Measurements from ENCODE around the gene CABP7.

CABP7 gene

DNA sequence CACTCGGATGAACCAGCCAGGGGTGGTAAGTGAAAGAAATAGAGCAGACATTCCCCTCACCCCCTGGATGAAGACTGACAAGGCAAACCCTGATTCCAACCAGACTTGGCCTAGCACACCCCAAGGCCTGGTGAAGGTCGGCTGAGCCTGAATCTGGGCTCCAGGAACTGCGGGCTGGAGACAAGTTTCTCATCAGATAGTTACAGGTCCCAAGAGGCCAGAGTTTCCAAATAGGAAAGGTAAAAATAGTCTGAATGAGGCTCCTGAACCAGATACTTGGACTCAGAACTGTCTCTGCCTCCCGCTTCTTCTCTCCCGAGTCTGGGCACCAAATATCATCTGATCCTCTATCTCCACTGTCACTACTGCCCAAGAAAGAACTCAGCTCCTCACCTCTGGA, 39.2 kb downstream of the CABP7 start:
- Histone ChIP-seq H3K36me3 (ENCODE audit: insufficient read depth) (no peaks in the 10 kb centered on the region), H3K9ac (no peak overlapping the region), H3K27ac (no peak overlapping the region), H3K4me1 (ENCODE audit: low read depth, poor library complexity, severe bottlenecking) (no peaks in the 10 kb centered on the region), H3K79me2 (ENCODE audit: insufficient read depth, low read depth) (no peaks in the 10 kb centered on the region), H3K4me3 (IDR thresholded peaks at IDR 0.05; ENCODE audit: insufficient read depth, low read depth, low read length) (no peak overlapping the region), H3K27me3 (ENCODE audit: insufficient read depth, low read depth) (no peaks in the 10 kb centered on the region), H4K20me1 (ENCODE audit: insufficient read depth) (no peaks in the 10 kb centered on the region), H3K4me2 (no peak overlapping the region), H2AFZ (ENCODE audit: low read depth) (no peak overlapping the region)
- TF ChIP-seq, protein P1, sequence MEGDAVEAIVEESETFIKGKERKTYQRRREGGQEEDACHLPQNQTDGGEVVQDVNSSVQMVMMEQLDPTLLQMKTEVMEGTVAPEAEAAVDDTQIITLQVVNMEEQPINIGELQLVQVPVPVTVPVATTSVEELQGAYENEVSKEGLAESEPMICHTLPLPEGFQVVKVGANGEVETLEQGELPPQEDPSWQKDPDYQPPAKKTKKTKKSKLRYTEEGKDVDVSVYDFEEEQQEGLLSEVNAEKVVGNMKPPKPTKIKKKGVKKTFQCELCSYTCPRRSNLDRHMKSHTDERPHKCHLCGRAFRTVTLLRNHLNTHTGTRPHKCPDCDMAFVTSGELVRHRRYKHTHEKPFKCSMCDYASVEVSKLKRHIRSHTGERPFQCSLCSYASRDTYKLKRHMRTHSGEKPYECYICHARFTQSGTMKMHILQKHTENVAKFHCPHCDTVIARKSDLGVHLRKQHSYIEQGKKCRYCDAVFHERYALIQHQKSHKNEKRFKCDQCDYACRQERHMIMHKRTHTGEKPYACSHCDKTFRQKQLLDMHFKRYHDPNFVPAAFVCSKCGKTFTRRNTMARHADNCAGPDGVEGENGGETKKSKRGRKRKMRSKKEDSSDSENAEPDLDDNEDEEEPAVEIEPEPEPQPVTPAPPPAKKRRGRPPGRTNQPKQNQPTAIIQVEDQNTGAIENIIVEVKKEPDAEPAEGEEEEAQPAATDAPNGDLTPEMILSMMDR (conservative IDR thresholded peaks at IDR 0.05; ENCODE audit: low read depth, low read length) = no peak

DNA sequence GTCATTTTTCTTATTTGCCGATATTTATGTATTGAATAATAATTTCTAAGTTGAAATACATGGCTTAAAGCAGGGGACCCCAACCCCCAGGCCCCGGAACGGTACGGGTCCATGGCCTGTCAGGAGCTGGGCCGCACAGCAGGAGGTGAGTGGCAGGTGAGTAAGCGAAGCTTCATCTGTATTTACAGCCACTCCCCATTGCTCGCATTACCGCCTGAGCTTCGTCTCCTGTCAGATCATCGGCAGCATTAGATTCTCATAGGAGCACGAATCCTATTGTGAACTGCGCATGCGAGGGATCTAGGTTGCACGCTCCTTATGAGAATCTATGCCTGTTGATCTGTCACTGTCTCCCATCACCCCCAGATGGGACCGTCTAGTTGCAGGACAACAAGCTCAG, 42.5 kb downstream of the CABP7 start:
- H2AFZ ChIP-seq (ENCODE audit: low read depth) = no peak overlapping the region
- H3K27me3 ChIP-seq (ENCODE audit: insufficient read depth, low read depth) = no peaks in the 10 kb centered on the region
- H3K27ac ChIP-seq = no peak overlapping the region
- no peaks in the 10 kb centered on the region for H3K79me2 ChIP-seq (ENCODE audit: insufficient read depth, low read depth)
- H3K4me3 ChIP-seq (IDR thresholded peaks at IDR 0.05; ENCODE audit: insufficient read depth, low read depth, low read length) = no peak overlapping the region
- peaks cover 5% of the 10 kb centered on the region for H3K4me1 ChIP-seq (ENCODE audit: low read depth, poor library complexity, severe bottlenecking)
- no peaks in the 10 kb centered on the region for H3K36me3 ChIP-seq (ENCODE audit: insufficient read depth)
- H3K4me2 ChIP-seq = no peak overlapping the region
- no peaks in the 10 kb centered on the region for H4K20me1 ChIP-seq (ENCODE audit: insufficient read depth)
- TF ChIP-seq, protein P1 (conservative IDR thresholded peaks at IDR 0.05; ENCODE audit: low read depth, low read length) = no peak
- H3K9ac ChIP-seq = no peak overlapping the region

DNA sequence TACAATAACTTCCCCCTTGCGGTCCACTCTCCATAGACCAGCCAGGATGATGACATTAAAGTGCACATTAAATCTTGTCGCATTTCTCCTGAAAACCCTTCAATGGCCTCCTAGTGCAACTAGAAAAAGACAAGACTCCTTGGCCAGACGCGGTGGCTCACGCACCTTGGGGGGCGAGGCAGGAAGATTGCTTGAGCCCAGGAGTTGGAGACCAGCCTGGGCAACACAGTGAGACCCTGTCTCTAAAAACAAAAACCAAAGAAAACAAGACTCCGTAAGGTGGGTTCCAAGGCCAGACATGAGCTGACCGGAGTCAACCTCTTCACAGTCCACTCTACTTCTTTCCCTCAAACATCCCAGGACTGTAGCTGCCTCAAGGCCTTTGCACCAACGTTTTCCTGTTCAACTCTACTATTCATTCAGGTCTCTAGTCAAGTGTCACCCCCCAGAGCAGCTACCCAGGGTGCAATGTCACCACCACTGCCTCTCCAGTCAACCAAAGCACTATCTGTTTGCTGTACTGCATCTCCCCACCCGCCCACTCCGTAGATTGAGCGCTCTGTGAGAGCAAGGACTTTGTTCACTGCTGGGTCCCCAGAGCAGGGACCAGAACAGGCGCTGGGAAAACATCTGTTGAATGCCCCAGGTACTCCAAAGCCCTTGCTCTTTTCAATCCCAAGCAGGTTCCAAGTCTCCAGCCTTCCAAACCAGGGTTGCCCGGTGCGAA, 46.3 kb downstream of the CABP7 start:
- no peak overlapping the region for H3K4me3 ChIP-seq (IDR thresholded peaks at IDR 0.05; ENCODE audit: insufficient read depth, low read depth, low read length)
- no peaks in the 10 kb centered on the region for H3K27me3 ChIP-seq (ENCODE audit: insufficient read depth, low read depth)
- TF ChIP-seq, protein P1 (conservative IDR thresholded peaks at IDR 0.05; ENCODE audit: low read depth, low read length) = no peak
- H3K9ac ChIP-seq = peak overlapping the region; percentile 77; the same call in 1 of the 2 replicates
- peaks cover 13% of the 10 kb centered on the region for H3K4me1 ChIP-seq (ENCODE audit: low read depth, poor library complexity, severe bottlenecking)
- H3K36me3 ChIP-seq (ENCODE audit: insufficient read depth) = peaks cover 7% of the 10 kb centered on the region; the same call in 1 of the 2 replicates
- H3K4me2 ChIP-seq = peak overlapping the region; percentile 76; the same call in 1 of the 2 replicates
- H3K79me2 ChIP-seq (ENCODE audit: insufficient read depth, low read depth) = peaks cover 22% of the 10 kb centered on the region; the same call in 1 of the 2 replicates
- H2AFZ ChIP-seq (ENCODE audit: low read depth) = peak overlapping the region; percentile 77
- no peak overlapping the region for H3K27ac ChIP-seq
- no peaks in the 10 kb centered on the region for H4K20me1 ChIP-seq (ENCODE audit: insufficient read depth)

DNA sequence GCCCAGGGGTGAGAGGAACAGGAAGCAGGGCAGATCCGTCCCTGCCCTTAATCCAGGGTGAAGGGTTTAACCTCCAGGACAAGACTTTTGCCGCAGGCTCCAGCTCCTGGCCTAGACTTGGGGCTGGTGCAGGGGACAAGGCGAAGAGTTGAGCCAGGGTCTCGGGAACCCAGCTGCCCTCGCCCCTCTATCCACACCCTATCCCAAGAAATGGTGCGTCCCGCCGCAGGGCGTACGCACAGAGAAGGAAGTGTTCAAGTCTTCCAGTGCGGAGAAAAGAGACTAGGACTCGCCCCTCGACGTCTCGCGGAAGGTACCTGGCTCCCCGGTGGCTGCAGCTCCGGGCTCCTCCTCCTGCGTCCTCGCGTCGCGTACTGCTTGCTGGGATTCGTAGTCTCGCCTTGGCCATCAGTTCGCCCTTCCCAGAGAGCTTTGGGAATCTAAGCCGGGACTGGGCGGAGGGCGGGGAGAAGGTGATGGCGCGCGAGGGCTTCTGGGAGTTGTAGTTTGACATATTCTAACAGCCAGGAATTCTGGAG, 46.9 kb downstream of the CABP7 start, which contains the start of gene ZMAT5:
Gene ZMAT5 (minus strand): TSS at position 376 of the 539 bp plus-strand sequence. CDS start 18,463 bp downstream, outside the sequence.
- Histone ChIP-seq H4K20me1 (ENCODE audit: insufficient read depth) (no peaks in the 10 kb centered on the region), H3K4me3 (IDR thresholded peaks at IDR 0.05; ENCODE audit: insufficient read depth, low read depth, low read length) (no peak within 1 kb of the TSS), H2AFZ (ENCODE audit: low read depth) (peak within 1 kb of the TSS; percentile 77), H3K27ac (peak within 1 kb of the TSS; percentile 41), H3K9ac (peak within 1 kb of the TSS; percentile 77), H3K79me2 (ENCODE audit: insufficient read depth, low read depth) (peaks cover 22% of the 10 kb centered on the region; the same call in 1 of the 2 replicates), H3K4me2 (peak within 1 kb of the TSS; percentile 76), H3K36me3 (ENCODE audit: insufficient read depth) (peaks cover 7% of the 10 kb centered on the region; the same call in 1 of the 2 replicates), H3K4me1 (ENCODE audit: low read depth, poor library complexity, severe bottlenecking) (peaks cover 13% of the 10 kb centered on the region), H3K27me3 (ENCODE audit: insufficient read depth, low read depth) (no peaks in the 10 kb centered on the region)
- TF ChIP-seq, protein P1 (conservative IDR thresholded peaks at IDR 0.05; ENCODE audit: low read depth, low read length) = no peak
